ENCODE results near the gene CD84.

GRCh38 chr1:160565564-160565963 is 13.7 kb downstream of the CD84 start:
- TF ChIP-seq SUZ12 (IDR thresholded peaks at IDR 0.05), result no peak
- TF ChIP-seq TARDBP (IDR thresholded peaks at IDR 0.05), result no peak
- no peak for TF ChIP-seq BHLHE40 (IDR thresholded peaks at IDR 0.05; ENCODE audit: borderline replicate concordance)
- TF ChIP-seq FOXM1 (IDR thresholded peaks at IDR 0.05; ENCODE audit: borderline replicate concordance), result no peak
